D341Med (cell line): ENCODE measurements around the gene EPO.
"Not testable (repeated sequence)": the region's sequence is repeated elsewhere in the genome, so short reads cannot be mapped to it uniquely, and the experiment has no call there.

Experiments used
- DNase-seq: peaks from one replicate; pipeline ENCODE4 v3.0.0; 2012; ENCODE audit warnings: low spot score

Gene EPO

DNA sequence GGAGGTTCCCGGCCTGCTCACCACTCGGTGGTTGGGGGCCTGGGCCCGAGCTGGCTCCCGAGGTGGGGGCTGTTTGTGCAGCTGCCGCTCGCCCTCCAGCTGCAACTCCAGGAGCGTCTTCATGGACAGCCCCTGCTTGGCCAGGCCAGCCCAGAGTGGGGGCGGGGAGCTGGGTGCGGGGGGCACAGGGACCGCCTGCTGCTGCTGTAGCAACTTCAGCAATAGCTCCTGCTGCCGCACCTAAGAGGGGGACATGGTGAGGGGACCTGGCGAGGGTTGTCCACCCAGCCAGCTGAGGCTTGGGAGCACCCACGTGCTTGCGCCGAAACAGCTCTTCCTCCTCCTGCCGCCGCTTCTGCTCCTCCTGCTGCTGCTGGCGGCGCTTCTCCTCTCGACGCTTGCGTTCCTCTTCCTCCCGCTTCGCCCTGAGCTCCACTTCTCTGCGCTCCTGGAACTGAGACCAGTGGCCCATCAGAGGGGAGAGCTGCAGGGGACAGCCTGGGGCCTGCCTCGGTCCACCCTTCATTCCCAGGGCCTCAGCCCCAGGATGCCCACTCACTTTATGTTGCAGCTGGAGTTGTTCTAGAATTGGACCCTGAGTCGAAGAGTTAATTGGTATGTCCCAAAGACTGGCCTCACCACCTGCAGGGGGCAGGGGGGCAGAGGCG, 37.1 kb upstream of the EPO start:
- no peak for DNase-seq

DNA sequence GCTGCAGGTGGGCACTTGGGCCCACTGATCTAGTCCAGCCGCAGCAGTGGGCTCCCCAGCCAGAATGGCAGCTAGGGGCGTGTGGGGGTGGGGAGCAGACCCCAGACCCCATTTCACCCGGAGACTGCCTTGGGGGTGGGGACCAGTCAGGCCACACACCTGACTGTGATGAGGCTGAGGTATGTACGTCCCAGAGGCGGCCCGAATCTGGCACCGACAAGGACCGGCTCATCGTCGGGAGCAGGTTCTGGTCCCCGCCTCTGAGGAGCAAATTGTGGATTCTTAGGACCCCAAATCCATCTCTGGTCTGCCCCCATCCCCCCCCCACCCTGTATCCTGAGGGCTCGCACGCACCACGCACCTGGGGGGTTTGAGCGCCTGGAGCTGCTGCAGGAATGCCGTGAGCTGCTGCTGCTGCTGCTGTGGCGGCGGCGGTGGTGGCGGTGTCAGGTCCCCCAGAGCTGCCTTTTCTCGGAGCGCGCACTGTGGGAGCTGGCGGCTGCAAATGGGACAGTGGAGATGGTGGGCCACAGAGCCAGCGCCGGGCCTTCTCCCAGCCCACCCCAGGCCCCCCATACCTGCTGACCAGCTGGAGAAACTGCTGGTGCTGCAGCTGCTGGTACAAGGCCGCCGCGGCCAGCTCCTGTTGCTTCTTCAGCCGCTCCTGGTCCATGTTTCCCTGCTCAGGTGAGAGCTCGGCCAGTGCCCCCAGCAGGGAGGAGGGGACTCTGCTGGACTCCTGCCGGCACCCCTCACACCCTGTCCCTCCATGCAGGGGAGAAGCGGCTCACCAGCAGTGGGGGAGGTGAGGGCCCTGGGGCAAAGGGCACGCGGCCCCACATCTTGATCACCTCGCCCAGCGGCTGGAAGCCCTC, 36.4 kb upstream of the EPO start:
- DNase-seq = no peak

DNA sequence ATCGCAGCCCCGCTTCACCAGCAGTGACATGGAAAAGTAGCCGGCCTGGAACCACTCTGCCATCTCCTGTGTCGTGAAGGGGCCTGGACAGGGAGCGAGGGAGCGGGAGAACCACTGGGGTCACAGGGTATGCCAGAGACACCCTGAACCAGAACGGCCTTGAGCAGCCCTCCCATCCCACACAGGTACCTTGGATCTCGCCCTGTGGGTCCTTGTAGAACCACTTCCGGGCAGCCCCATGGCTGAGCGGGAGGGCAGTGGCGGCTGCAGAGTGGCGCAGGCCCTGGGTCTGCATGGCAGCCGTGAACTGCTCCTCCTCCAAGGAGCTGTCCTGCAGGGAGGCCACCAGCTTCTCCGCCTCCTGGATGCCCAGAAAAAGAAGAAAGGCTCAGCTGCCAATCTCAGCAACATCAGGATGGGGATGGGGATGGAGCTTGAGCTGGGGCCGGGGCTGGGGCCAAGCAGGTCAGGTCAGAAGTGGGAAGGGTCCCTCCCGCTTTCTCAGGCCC, 35.7 kb upstream of the EPO start:
- no peak for DNase-seq

DNA sequence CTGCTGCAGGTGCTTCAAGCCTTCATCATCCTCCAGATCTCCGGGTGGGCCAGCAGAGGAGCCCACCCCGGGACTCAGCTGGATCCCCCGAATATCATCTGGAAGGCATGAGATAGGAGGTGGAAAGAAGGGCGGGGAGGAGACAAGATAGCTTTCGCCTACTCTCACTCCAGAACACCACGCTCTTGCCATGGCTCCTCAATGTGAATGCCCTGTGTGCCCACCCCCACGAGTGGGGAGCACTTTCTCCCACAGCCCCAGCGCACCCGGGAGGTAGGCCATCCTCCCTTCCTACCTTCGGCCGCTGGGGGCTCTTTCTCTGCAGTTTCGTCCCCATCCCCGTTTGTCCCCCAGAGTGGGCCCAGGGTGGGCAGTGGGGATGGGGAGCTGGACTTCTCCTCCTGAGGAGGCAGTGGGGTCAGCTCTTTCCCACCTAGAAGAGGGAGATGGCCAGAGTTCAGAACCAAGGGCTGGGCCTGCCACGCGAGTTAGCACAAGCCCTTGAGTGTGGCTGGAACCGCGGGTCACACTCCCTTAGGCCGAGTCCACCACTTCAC, 35.1 kb upstream of the EPO start:
- DNase-seq = no peak

DNA sequence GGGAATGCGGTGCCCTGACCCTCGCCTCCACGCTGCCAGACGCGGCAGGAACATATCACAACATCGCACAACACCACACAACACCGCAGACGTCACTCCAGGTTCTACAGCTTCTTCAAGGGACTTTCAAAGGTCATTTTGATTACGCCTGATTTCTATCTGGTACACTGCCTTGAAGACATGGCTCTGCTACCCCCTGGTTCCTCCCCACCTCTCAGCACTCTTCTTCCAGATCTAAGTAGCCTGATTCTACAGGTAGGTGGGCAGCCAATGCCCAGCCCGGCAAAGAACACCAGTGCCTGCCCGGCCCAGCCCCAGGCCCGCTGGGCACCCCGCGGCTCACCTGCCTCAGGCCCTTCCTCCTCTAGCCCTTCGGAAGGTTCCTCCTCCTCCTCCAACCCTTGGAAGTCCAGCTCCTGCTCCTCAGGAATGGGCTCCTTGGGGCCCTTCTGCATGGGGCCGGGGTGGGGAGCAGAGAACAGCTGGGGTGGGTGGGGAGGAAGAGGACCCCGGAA, 34.6 kb upstream of the EPO start:
- DNase-seq = no peak

DNA sequence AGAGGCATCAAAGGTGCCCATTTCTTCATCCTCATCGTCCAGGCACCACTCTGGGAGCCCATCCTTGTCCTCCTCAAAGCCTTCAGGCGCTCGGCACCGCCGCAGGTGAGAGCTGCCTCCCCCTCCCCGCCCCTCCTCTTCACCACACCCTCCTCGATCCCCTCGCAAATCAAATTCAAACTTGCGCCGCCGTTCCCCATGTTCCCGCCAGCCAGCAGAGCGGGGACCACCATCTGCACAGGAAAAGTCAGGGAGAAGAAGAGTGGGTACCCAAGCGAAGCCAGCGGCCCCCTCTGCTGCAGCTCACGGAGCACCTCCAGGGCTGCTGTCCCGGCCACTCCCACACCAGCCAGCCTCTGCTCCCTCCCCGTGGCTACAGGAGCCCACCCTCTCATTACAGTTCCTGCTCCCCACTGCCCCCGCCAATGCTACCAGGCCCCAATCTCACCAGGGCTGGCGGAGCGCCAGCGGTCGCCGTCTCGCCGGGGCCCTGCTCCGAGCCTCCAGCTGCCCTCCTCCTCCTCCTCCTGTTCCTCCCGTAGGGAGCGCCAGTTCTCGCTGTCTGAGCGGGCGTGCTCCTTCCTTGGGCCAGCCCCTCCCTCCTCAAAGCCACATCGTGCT, 34.0 kb upstream of the EPO start:
- no peak for DNase-seq

DNA sequence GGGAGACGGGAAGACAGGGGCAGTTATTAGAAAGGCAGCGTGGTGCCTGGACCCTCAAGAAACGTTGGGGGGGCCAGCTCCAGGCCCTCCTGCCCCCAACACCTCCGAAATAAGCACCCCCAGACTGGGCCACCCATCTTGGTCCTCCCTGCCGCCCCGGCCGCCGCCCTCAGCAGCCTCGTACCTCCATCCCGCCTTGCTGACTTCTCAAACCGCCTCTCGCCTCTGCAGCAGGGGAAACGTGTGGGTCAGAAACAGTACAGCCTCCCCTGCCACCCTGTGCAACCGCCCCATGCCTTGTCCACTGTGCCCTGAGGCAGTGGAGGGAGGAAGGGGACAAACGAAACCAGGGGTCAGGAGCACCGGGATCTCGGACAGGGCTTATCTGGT, 33.5 kb upstream of the EPO start:
- DNase-seq = no peak

DNA sequence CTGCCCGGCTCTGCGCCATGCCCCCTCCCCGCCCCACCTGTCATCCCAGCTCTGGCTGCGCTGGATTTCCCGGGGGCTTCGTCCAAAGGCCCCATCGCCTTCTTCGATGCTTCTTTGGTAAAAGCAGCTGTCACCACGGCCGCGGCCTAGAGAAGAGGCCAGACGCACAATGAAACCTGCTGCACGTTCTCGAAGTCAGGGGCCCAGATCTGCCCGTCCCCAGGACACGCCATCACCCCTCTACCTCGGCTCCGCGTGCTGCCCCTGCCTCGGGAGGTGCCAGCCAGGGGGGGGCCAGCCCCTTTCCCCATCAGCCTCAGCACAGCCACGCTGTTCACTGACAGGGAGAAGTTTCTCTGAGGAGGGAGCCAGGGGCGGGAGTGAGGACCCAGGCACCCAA, 33.0 kb upstream of the EPO start:
- DNase-seq = no peak

DNA sequence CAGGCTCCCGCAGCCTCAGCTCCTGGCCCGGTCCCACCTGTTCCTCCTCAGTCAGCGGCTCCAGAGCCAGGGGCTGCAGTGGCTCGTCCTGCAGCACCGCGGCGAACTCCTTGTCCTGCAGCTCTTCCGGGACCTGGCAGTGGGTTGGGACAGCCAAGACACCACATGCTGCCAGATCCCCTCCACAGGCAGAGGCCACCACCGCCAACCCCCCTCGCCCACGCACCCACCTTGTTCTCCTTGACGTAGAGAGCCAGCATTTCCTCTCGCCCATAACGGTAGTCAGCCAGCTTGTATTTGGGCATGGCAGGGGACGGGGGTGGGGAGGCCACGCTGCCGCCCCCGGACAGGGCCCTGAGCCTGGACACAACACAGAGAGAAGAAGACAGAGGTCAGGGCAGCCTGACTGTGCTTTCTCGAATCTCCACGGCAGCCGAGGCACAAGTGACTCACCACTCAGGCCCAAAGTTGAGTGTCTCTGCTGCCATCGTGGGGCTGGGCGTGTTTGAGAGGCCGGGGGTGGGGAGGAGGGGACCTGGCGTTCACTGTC, 32.4 kb upstream of the EPO start:
- no peak for DNase-seq

DNA sequence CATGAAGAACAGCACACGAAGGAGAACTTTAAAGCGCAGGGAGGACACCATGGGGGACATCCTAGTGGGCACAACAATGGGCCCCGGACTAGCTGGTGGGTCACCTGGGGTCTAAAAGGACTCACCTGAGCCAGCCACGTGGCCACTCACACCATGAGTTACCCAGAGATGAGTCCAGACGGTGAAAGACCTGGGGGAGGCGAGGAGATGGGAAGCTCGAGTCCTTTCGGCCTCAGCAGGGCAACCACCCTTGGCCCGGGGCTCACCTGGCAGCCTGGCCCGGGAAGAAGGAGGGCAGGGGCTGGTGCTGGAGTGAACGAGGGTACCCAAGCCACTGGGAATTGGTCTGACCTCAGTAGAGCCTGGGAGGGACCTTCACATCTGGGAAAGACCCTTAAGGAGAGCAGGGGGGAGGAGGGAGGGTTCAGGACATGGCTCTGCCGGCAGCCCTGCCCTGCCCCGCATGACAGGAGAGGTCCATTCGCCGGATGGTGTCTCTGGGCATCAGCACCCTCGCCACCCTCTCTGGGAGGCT, 31.9 kb upstream of the EPO start:
- DNase-seq = no peak

DNA sequence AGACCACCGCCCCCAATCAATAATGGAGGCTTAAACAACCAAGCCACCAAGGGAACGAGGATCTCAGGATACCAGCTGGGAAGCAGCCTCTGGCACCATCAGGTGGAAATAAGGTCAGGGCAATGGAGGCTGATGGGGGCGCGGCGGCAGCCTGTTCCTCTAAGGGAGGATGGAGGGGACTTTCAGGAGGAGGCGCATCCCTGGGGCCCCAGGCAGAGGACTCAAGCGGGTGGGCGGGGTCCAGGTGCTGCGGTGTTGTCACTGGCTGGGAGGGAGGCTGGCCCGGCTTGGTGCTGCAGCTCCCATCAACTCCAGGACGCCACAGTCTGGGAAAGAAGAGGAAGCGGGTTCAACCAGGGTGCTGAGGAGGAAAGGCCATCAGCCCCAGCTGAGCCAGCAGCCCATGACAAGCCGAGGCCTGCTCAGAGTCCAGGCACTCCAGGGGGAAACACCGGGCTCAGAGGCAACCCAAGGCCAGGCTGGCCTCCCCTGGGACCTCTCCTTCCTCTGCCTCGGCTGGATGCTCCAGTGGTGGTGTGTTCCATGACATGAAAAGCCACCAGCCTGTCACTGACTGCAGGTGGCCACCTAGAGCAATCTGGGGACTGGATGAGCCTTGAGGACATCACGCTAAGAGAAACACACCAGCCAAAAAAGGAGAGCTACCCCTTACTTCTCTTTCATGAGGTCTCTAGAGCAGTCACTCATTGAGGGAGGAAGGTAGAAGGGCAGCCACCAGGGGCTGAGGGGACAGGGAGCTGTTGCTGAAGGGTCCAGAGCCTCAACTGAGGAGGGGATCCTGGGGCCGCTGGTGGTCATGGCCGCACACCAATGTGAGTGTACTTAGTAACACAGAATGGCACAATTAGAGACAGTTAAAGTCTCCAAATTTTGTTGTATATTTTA, 30.8 kb upstream of the EPO start:
- no peak for DNase-seq

DNA sequence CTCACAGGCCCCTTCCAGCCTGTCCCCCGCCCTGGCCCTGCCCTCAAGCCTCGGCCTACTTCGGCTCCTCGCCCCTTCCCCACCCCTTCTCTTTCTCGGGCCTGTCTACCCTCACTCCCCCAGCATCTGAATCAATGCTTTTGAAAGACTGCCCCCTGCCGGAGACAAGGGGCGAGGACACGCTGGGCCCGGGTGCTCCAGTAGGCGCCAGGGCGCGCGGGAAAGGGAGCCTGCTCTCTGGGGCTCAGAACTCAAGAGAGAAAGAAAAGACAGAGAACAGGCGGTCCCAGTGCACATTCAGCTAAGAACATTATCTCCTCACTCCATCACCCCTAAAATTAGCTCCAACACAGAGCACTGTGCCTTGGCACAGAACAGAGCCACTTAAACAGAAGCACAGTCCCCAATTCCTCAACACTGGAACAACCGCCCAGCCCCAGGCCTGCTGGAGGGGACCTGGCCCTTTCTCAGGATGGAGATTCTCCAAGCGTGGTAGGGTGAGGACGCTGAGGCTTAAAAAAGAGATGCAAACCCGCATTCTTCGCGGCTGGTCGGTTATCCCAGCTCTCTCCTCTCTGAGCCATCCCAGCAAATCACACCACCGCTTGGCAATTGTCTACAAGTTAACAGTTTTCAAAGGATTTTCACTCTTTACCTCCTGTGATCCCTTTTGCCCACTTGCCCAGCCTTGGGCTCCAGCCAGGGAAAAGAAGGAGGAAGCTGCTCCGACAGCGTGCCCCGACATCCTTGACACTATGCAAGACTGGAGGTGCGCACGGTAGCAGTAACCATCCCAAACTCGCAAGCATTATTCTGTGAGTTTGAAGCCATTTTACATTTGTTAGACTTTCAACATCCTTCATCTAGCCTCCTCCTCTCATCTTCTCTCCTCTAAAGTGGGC, 28.3 kb upstream of the EPO start:
- DNase-seq = peak; percentile 90

DNA sequence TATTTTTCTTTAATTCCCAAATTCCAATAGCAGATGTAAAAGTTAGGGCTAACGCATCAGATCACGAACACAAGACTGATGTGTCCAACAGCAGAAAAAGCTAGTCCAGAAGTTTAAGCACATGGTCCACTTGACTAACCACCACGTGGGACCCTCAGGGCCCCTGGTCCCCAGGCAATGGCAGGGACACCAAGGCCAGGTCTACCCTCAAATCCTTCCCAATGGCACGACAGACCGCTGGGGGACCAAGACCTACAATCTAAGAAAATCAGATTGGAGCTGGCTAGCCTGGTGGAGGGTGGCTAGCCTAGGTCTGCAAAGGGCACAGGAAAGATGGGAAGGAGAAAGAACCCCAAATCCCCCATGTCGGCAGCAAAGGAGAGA, 27.7 kb upstream of the EPO start:
- DNase-seq = no peak

DNA sequence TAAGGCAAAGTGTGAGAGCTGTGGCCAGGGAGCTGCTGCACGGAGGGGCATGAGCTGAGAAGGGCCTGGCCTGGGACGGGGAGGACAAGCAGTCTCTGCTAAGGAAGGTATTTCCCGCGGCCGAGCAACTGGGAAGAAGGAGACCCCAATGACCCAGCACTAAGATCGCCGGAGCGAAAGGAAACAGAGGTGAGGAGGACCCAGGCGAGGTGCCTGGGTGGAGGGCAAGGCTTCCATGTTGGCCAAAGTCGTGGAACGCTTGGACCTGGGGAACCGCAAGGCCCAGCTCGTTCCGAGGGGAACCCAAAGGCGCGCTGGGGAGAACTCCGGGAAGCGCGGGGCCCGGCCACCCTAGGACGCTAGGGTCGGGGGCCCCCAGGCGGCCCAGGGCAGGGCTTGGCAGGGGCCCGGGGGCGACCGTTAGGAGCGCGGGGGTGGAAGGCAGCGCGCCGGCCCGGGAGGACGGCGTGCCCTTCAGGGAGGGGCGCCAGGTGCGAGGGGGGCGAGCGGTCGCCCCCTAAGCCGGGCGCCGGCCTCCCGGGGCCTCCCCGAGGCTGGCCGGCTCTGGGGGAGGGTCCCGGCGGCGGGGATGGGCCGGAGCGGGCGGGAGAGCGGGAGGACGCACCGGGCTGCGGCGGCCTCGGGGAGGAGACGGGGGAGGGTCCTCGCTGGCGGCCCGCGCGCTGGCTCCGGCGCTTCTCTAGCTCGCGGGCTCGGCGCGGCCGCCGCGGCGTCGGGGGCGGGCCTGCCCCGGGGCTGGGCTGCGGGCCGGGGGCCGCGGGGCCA, 26.8 kb upstream of the EPO start:
- DNase-seq = peak; percentile 53

DNA sequence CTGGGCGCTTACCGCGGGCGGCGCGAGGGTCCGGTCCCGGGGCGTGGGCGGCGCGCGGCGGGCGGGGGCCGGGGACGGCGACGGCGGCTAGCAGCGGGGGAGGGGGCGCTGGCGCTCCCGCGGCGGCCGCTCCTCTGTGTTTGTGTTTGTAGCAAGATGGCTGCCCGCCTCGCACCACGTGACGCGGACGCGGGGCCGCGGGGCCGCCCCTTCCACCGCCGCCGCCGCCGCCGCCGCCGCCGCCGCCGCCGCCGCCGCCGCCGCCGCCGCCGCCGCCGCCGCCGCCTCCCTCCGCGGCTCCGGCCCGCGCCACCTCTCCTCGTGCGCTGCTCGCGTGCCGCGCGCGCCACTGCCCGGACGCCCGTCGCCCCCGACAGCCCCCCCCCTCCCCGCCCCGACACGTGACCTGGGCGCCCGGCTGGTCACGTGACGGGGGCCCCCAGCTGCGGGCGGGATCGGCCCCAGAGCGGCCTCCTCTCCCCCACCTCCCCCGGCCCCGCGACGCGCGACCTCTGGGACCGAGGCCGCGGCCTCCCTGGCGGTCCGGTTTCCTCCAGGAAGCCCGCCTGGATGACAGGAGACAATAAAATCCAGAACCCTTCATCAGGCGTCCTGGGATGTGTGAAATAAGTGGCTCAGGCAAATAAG, 26.0 kb upstream of the EPO start, which contains the start of gene GIGYF1:
Gene GIGYF1 (minus strand): TSS at position 153 of the 648 bp plus-strand sequence. CDS start 6,012 bp downstream, outside the sequence.
- peak; percentile 94 for DNase-seq

DNA sequence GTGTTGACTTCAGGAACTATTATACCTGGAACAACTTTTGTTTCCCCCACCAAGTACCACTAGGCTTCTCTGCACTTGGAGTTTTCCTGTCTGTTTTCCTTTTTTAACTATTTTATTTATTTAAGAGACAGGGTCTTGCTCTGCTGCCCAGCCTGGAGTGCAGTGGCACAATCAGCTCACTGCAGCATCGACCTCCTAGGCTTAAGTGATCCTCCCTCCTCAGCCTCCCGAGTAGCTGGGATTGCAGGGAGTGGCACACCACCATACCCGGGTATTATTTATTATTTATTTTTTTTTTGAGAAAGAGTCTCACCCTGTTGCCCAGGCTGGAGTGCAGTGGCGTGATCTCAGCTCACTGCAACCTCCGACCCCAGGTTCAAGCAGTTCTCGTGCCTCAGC, 24.1 kb upstream of the EPO start:
- no peak for DNase-seq

DNA sequence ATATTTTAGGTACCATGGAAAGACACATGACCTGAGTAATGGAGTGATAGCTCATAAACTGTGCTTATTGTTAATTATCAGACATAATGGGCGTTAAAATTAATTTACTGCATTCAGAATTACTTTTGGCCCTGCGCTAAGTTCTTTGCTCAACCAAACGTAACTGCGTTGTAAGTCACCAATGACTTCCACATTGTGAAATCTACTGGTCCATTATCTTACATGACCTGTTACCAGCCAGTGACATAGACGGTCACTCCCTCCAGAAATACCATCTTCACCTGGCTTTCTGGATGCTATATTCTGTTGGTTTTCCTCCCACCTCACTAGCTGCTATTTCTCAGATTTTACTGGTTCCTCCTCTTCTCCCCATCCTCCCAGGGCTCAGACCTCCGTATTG, 21.2 kb upstream of the EPO start:
- no peak for DNase-seq

DNA sequence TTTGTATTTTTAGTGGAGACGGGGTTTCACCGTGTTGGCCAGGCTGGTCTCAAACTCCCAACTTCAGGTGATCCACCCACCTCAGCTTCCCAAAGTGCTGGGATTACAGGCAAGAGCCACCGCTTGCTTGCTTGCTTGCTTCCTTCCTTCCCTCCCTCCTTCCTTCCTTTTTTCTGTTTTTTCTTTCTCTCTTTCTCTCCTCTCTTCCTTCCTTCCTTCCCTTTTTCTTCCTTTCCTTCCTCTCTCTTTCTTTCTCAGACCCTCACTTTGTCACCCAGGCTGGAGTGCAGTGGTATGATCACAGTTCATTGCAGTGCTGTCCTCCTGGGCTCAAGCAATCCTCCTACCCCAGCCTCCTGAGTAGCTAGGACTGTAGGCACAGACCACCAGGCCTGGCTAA, 19.2 kb upstream of the EPO start:
- not testable (repeated sequence) for DNase-seq
